Neural crest cell (in vitro differentiated cells): Measurements from ENCODE around the gene PLA2G2E. TPM values are rescaled to one million over a fixed set of nuclear protein-coding genes. Genes with fewer than 3 reads are reported as not detected.

Experiments used
- DNase-seq: peaks from one replicate; pipeline ENCODE4 v3.0.0; 2021; ENCODE audit warnings: low read depth, mixed read lengths, low spot score
- H3K27ac Mint-ChIP-seq: one replicate; pipeline ENCODE4 v1.8.0; 2021; ENCODE audit warnings: mild to moderate bottlenecking, mixed read lengths; ENCODE audit not compliant: unreplicated experiment
- H3K27me3 Mint-ChIP-seq: 2 replicates; pipeline ENCODE4 v1.8.0; 2021; ENCODE audit warnings: low read depth, mild to moderate bottlenecking, mixed read lengths
- H3K36me3 Mint-ChIP-seq: 2 replicates; pipeline ENCODE4 v1.8.0; 2021; ENCODE audit warnings: low read depth, mild to moderate bottlenecking, mixed read lengths
- H3K4me1 Mint-ChIP-seq: 2 replicates; pipeline ENCODE4 v1.8.0; 2021; ENCODE audit warnings: mixed read lengths
- H3K4me3 Mint-ChIP-seq: one replicate; pipeline ENCODE4 v1.8.0; 2021; ENCODE audit warnings: mild to moderate bottlenecking, mixed read lengths
- H3K9me3 Mint-ChIP-seq: 2 replicates; pipeline ENCODE4 v1.8.0; 2021; ENCODE audit warnings: mixed read lengths
- long read RNA-seq: library from polyadenylated mRNA; unstranded; transcript quantifications from one replicate; pipeline ENCODE4 v2.0.0, GENCODE V29; 2020
- total RNA-seq: library from RNA; stranded (reverse); gene quantifications from 2 replicates; pipeline ENCODE4 v1.2.1, GENCODE V29; 2021
- TF ChIP-seq, protein P1 (sequence below): fragments of 200-600 bp; sonication (generic); conservative IDR thresholded peaks from 2 replicates; pipeline ENCODE4 v1.5.0; 2021; ENCODE audit warnings: antibody characterized with exemption, mild to moderate bottlenecking

PLA2G2E gene
- not detected in 2 replicates for total RNA-seq
- long read RNA-seq = 0 reads

DNA sequence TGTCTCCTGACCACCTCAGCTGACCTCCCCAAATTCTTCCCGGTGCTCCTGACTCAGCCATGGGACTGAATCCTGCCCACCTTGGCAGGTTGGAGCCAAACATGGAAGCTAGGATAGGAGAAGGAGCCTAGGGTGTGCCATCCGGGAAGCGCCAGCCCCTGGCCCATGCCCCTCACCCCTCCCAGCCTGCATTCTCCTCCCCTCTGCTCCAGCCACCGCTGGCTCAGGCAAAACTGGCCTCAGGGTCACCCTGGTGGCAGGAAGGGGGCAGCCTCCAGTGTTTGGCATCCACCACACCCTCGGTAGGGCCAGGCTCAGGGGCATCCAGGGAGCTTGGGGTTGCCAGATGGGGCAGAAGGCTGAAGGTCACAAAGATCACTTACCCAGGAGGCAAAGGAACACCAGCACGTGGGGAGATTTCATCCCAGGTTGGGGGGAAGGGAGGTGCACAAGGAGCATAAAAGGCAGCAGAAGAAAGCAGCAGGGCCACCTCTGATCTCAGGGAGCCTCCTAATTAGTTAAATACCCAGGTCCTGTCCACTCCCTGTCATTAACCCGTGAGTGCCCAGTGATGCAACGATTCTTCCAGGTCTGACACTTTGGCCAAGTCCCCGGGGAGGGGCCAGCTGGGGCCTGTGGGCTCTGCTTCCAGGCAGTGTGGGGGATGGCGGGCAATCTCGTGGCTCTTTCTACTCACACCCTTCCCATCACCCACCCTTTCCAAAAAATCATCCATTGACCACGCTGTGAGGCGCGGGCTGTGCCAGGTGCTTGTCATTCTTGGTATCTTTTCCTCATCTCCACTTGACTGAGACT, at the start of gene PLA2G2E:
PLA2G2E (minus strand) TSS at position 481 of the 816 bp plus-strand sequence; CDS start at position 423, 58 bp downstream.
- Mint-ChIP-seq H3K27me3 (no peaks in the 10 kb centered on the region), H3K9me3 (no peaks in the 10 kb centered on the region), H3K36me3 (no peaks in the 10 kb centered on the region), H3K27ac (no peak within 1 kb of the TSS), H3K4me1 (no peaks in the 10 kb centered on the region), H3K4me3 (no peak within 1 kb of the TSS)
- TF ChIP-seq, protein P1, sequence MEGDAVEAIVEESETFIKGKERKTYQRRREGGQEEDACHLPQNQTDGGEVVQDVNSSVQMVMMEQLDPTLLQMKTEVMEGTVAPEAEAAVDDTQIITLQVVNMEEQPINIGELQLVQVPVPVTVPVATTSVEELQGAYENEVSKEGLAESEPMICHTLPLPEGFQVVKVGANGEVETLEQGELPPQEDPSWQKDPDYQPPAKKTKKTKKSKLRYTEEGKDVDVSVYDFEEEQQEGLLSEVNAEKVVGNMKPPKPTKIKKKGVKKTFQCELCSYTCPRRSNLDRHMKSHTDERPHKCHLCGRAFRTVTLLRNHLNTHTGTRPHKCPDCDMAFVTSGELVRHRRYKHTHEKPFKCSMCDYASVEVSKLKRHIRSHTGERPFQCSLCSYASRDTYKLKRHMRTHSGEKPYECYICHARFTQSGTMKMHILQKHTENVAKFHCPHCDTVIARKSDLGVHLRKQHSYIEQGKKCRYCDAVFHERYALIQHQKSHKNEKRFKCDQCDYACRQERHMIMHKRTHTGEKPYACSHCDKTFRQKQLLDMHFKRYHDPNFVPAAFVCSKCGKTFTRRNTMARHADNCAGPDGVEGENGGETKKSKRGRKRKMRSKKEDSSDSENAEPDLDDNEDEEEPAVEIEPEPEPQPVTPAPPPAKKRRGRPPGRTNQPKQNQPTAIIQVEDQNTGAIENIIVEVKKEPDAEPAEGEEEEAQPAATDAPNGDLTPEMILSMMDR = no peak
- DNase-seq = no peak

DNA sequence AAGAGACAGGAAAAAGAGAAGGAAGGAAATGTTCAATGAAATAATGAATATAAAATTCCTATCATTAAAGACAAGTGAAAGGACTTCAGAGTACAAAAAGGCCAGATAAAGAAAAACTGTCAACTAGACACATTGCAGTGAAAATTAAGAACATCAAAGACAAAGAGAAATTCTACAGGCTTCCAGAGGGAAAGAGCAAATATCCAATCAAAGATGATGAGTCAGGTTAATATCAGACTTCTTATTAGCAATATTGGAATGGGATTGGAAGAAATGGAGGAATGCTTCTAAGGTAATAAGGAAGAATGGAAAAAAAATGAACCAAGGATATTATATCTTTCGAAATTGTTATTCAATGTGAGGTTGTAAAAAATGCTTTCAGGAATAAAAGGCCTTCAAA, 48.2 kb upstream of the PLA2G2E start:
- no peaks in the 10 kb centered on the region for H3K36me3 Mint-ChIP-seq
- no peak overlapping the region for H3K27ac Mint-ChIP-seq
- no peak for DNase-seq
- TF ChIP-seq, protein P1 = no peak
- peaks cover 4% of the 10 kb centered on the region for H3K4me1 Mint-ChIP-seq
- H3K4me3 Mint-ChIP-seq = no peak overlapping the region
- H3K27me3 Mint-ChIP-seq = peaks cover 15% of the 10 kb centered on the region
- H3K9me3 Mint-ChIP-seq = no peaks in the 10 kb centered on the region

DNA sequence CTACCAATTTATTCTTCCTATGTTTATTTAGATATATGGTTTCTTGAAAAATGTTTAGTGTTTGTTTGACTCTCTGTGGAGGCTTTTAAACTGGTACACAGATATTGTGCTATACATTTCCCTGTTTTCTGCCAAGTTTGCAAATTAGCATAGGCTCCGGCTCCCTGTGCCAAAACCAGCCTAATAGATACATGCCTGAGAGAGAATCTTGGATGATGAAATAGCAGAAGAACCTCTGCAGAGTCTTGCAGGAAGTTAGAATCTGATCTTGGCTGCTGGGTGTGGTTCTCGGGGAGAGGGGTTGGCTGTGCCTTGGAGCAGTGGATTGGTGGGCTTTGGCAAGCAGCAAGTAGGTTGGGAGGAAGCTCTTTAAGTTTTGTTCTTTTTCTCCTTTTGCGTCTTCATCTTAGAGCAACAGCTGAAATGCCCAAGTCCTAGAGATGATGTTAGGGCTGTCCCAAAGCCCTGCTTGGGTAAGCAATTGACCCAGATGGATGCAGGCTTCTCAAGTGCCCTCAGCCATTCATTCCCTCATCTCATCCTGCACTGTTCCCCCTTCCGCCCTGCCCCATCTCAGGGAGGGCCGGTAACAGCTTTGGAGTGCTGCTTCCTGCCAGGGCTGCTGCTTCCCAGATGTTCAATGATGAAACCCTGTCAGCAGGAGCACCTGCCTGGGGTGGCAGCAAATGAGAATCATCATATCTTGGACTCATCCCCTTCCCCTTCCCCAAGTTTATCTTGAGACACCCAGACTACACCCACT, 46.7 kb upstream of the PLA2G2E start:
- TF ChIP-seq, protein P1 = no peak
- Mint-ChIP-seq H3K36me3 (no peaks in the 10 kb centered on the region), H3K27ac (no peak overlapping the region), H3K4me3 (no peak overlapping the region), H3K9me3 (no peaks in the 10 kb centered on the region), H3K4me1 (peaks cover 4% of the 10 kb centered on the region), H3K27me3 (peaks cover 21% of the 10 kb centered on the region)
- no peak for DNase-seq

DNA sequence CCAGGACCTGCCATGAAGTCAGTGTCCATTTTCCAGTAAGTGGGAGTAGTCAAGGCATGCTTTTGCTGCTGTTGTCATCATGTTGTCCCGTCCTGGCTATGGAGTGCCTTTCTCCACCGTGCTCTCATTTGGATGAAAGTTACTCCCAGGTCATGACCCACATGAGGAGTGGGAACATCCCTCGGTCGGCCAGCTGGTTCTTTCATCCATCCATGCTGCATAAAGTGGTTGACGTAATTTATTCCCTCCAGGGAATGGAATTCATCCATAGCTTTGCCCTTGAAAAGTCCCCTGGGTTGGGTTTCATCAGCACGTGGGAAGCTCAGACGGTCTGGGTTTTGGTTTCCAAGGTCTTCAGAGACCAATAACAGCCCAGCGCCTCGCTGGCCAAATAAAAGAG, 44.4 kb upstream of the PLA2G2E start:
- no peaks in the 10 kb centered on the region for H3K36me3 Mint-ChIP-seq
- H3K4me3 Mint-ChIP-seq = no peak overlapping the region
- TF ChIP-seq, protein P1 = no peak
- no peaks in the 10 kb centered on the region for H3K9me3 Mint-ChIP-seq
- no peak overlapping the region for H3K27ac Mint-ChIP-seq
- no peak for DNase-seq
- no peaks in the 10 kb centered on the region for H3K4me1 Mint-ChIP-seq
- H3K27me3 Mint-ChIP-seq = peaks cover 34% of the 10 kb centered on the region

DNA sequence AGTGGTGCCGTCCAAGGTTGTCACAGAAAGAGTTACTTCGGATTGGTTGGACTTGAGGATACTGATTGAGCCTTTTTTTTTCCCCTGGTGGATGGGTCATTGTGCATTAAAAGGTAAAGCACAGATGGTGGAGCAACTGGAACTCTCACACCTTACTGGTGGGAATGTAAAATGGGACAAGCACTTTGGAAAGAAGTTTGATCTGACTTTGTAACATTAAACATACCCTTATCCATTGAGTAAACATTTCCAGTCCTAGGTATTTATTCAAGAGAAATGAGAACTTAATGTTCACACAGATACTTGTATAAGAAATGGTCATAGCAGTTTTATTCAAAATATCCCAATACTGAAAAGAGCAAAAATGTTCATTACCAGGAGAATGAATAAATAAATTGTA, 41.1 kb upstream of the PLA2G2E start:
- H3K9me3 Mint-ChIP-seq = no peaks in the 10 kb centered on the region
- no peak overlapping the region for H3K4me3 Mint-ChIP-seq
- TF ChIP-seq, protein P1 = no peak
- peaks cover 37% of the 10 kb centered on the region for H3K27me3 Mint-ChIP-seq
- no peaks in the 10 kb centered on the region for H3K36me3 Mint-ChIP-seq
- no peak for DNase-seq
- no peak overlapping the region for H3K27ac Mint-ChIP-seq
- no peaks in the 10 kb centered on the region for H3K4me1 Mint-ChIP-seq
